RWPE1 (cell line): ENCODE results near the gene SET.

Experiments used
- CTCF ChIA-PET: fragments of 350-600 bp; sonication (Branson Sonifier 250); formaldehyde crosslinking; extraction: SDS; loops from one replicate; lab custom pipeline; 2021; lab: Yijun Ruan, JAX
- POLR2A ChIA-PET: fragments of 400-600 bp; formaldehyde crosslinking; extraction: SDS; loops from one replicate; lab custom pipeline; 2020; ENCODE audit warnings: antibody characterized with exemption; ENCODE audit not compliant: low non-redundant PET; lab: Yijun Ruan, JAX
- DNase-seq: peaks from one replicate; pipeline ENCODE4 v3.0.0; 2012; ENCODE audit warnings: low spot score
- H3K27ac ChIP-seq: fragments of 450-650 bp; 2 replicates; pipeline ENCODE4 v1.5.1; 2017
- CTCF ChIP-seq: fragments of 450-650 bp; conservative IDR thresholded peaks from 2 replicates; pipeline ENCODE4 v1.5.1; 2017; ENCODE audit warnings: low read depth, mild to moderate bottlenecking

Gene SET

DNA sequence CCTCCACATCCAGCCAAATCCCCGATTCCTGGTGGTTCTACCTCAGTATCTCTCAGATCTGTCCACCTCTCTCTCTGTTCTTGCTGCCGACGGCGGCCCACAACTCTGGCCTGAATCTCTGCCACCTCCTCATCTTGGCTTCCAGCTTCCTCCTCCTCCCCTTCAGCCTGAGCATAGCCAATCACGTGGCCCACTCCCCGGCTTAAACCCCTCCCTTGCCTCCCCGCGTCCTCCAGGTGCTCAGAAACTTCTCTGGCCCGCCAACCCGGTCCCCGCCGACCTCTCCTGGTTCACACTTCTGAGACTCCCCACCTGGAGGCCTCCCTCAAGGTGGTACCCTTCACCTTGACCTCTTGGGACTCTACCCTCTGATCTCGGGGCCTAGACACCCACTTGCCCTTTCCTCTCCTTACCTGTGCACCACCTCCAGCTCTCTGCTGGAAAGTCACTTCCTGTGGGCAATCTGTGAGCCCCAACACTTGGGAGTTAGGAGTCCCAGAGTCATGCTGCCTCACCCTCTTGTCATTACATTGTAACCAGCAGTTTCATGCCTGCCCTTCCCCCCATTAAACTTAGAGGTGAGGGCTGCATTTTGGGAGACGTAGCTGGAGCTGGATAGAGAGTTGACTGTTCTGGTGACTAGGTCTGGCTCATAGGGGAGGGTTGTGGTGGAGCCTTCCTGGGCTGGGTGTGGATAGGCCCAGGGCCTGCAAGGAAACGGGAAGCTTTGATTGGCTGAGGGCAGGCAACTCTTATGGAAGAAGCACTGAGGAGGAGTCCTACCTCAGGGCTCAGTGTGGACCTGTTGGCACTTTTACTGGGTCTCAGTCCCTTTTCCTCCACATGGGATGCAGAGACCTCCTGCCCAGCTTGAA lies 4.5 kb upstream of the SET start:
- ChIA-PET CTCF (interaction anchor here (0.6 to 2.4 kb wide), 4 partner anchors 36 to 52 kb away, joined by 3 to 20 read pairs (median 6); no protein-coding TSS in a partner anchor), POLR2A (interaction anchor here (0.5 to 2.7 kb wide), 9 partner anchors 9 to 48 kb away, joined by 3 to 9 read pairs (median 4); partner anchors contain the start of gene ZDHHC12)
- no peak for TF ChIP-seq CTCF
- peak; percentile 98 for DNase-seq
- H3K27ac ChIP-seq: peak overlapping the region; percentile 98

DNA sequence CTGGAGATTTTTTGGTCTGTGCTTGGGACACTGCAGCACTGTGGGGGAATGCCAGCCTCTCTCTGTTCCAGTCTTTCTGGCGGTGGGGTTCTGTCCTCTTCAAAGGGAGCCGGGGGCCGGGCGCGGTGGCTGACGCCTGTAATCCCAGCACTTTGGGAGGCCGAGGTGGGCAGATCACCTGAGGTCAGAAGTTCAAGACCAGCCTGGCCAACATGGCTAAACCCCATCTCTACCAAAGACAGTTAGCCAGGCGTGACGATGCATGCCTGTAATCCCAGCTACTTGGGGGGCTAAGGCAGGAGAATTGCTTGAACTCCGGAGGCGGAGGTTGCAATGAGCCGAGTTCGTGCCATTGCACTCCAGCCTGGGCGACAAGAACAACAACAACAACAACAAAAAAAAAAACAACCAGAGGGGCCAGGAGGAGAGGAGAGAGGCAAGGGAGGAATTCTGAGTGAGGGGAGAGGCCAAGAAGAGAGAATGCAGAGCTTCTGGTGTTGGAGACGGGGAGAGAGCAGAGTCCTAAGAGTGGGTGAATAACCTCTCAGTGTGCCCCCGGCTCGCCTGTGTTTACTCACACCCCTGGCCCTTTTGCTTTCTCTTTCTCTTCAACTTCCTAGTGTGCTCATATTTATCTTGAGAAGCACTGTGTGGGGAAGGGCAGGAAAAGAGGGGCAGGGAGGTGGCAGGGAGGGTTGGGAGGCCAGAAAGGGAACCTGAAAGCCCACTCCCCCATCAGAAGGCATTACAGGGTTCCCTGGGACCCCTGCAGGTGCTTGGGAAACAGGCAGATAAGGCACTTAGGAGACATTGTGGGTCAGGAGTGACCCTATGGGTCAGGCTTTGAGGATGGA lies 3.2 kb upstream of the SET start:
- peak overlapping the region; percentile 98 for H3K27ac ChIP-seq
- TF ChIP-seq CTCF: no peak
- ChIA-PET POLR2A (interaction anchor here (0.5 to 2.7 kb wide), 4 partner anchors 10 to 302 kb away, joined by 3 to 9 read pairs (median 4); no protein-coding TSS in a partner anchor), CTCF (interaction anchor here (0.7 to 2.4 kb wide), 3 partner anchors 45 to 308 kb away, joined by 3 to 20 read pairs (median 4); no protein-coding TSS in a partner anchor)
- DNase-seq: no peak

DNA sequence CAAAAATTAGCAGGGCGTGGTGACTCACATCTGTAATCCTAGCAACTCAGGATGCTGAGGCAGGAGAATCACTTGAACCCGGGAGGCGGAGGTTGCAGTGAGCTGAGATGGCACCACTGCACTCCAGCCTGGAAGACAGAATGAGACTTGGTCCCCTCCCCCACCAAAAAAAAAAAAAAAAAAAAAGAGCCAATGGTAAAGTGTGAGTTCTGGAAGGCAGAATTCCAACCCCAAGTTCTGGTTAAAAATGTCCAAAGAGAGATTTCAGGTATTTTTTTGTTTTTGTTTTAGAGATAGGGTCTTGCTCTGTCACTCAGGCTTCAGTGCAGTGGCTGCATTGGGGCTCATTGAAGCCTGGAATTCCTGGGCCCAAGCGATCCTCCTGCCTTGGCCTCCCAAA lies 1.6 kb upstream of the SET start:
- TF ChIP-seq CTCF: no peak
- ChIA-PET CTCF (no interaction called here), POLR2A (no interaction called here)
- H3K27ac ChIP-seq: peak overlapping the region; percentile 98
- DNase-seq: no peak

DNA sequence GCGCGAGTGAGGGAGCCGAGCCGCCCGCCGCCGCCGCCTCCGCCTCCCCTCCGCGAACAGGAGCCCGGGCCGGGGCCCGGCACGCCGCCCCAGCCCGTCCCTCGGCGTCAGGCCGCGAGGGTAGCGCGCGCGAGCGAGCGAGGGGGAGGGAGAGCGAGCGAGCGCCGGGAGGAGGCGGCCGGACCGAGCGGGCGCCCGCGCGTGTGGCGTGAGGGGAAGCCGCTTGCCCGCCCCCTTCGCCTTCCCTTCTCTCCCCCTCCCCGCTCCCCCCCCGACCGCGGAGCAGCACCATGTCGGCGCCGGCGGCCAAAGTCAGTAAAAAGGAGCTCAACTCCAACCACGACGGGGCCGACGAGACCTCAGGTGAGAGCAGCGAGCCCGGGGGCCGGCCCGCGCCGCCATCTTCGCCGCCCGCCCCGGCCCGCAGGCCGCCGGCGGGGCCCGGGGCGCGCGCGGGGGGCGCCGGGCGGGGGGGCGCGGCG lies 312 bp downstream of the SET start:
- H3K27ac ChIP-seq: peak overlapping the region; percentile 98
- DNase-seq: peak; percentile 55
- POLR2A ChIA-PET: interaction anchor here (0.5 kb wide), 1 partner anchor 1316 kb away, joined by 3 read pairs; no protein-coding TSS in a partner anchor
- CTCF ChIA-PET: no interaction called here
- no peak for TF ChIP-seq CTCF

DNA sequence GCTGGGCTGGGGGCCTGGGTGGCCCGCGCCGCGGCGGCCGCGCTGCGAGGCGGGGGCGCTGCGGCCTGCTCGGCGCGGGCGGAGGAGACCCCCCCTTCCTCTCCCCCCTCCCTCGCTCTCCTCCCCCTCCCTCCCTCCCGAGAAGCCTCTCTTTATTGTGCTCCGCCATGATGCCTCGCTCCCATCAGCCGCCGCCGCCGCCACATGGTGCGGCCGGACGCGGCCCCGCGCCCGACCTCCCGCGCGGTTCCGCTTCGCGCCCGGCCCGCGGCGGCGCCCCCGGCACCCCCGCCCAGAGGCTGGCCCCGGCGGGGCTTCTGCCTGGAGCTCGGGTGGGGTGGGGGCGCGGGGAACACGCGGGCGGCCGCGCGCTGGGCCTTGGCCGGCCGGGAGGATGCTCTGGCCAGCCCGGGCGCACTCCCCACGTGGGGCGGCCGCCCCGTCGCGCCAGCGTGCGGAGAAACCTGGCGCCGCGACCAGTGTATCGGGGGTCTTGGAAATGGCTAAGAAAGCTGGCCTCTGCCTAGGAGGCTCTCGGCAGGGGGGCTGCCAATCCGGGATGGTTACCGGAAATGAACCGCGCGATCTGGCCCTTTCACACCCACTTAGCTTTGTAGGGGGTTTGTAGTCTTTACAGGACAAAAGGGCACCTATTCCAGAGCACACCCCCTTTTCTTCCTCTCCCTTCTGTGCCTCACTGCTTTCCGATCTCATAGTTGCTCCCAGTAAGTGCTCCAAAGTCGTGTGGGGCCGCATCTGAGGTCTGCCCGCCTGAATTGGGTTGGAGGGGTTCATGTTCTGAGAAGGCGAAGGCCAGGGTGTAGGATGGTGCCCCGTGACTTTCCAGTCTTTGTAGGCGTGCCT lies 1.0 kb downstream of the SET start:
- ChIA-PET CTCF (interaction anchor here (0.7 to 1.2 kb wide), 4 partner anchors 12 to 163 kb away, joined by 3 to 4 read pairs (median 4); partner anchors contain the start of gene PKN3), POLR2A (no interaction called here)
- peak; percentile 89 for DNase-seq
- peak overlapping the region; percentile 98 for H3K27ac ChIP-seq
- no peak for TF ChIP-seq CTCF
